HG02938 (cell line): Measurements from ENCODE around the gene TMEM130.
"Not testable (repeated sequence)": the region's sequence is repeated elsewhere in the genome, so short reads cannot be mapped to it uniquely, and the experiment has no call there.

Source experiments
- ATAC-seq: cut with Tn5 transposase; IDR thresholded peaks from one replicate; pipeline ENCODE4 v1.9.1; 2021; ENCODE audit warnings: mild to moderate bottlenecking, moderate library complexity; ENCODE audit not compliant: unreplicated experiment

Gene TMEM130

GRCh38 chr7:98842552-98842951 is 27.3 kb downstream of the TMEM130 start:
- not testable (repeated sequence) for ATAC-seq

GRCh38 chr7:98841179-98841997 is 28.4 kb downstream of the TMEM130 start:
- ATAC-seq = no peak

GRCh38 chr7:98840722-98841121 is 29.1 kb downstream of the TMEM130 start:
- ATAC-seq = no peak

GRCh38 chr7:98840096-98840495 is 29.7 kb downstream of the TMEM130 start:
- no peak for ATAC-seq

- ATAC-seq = no peak
These were observed 32.2 kb downstream of the TMEM130 start for GRCh38 chr7:98837630-98837972.

- ATAC-seq = no peak
These were observed 32.8 kb downstream of the TMEM130 start for GRCh38 chr7:98836811-98837629.

- no peak for ATAC-seq
These were observed 34.9 kb downstream of the TMEM130 start for GRCh38 chr7:98834949-98835348.

- ATAC-seq = no peak
These were observed 36.8 kb downstream of the TMEM130 start for GRCh38 chr7:98833022-98833421.

- no peak for ATAC-seq
These were observed 38.1 kb downstream of the TMEM130 start for GRCh38 chr7:98831641-98832221.

GRCh38 chr7:98830972-98831548 is 38.8 kb downstream of the TMEM130 start:
- no peak for ATAC-seq

GRCh38 chr7:98828368-98828767 is 41.4 kb downstream of the TMEM130 start:
- no peak for ATAC-seq

GRCh38 chr7:98827258-98827657 is 42.6 kb downstream of the TMEM130 start:
- ATAC-seq = no peak

GRCh38 chr7:98826811-98827231 is 43.0 kb downstream of the TMEM130 start:
- no peak for ATAC-seq

GRCh38 chr7:98826387-98826786 is 43.4 kb downstream of the TMEM130 start:
- ATAC-seq = no peak

- no peak for ATAC-seq
These were observed 46.6 kb downstream of the TMEM130 start for GRCh38 chr7:98823226-98823625.

- no peak for ATAC-seq
These were observed 48.5 kb downstream of the TMEM130 start for GRCh38 chr7:98821348-98821747.

GRCh38 chr7:98816967-98817710 is 52.7 kb downstream of the TMEM130 start:
- ATAC-seq = no peak

GRCh38 chr7:98816241-98816640 is 53.6 kb downstream of the TMEM130 start:
- ATAC-seq = no peak

- ATAC-seq = no peak
These were observed 54.5 kb downstream of the TMEM130 start for GRCh38 chr7:98815313-98815712.

GRCh38 chr7:98811299-98811698 is 58.5 kb downstream of the TMEM130 start:
- ATAC-seq = no peak
